ENCODE measurements around the gene FAF2.

The FAF2 gene

GRCh38 chr5:176540956-176541337 lies 92.8 kb downstream of the FAF2 start:
- no peak for TF ChIP-seq CTCF (IDR thresholded peaks at IDR 0.05)
- TF ChIP-seq ZFX (IDR thresholded peaks at IDR 0.05; ENCODE audit: borderline replicate concordance) = no peak
- peak overlapping the region; percentile 89; the same call in 1 of the 2 replicates for H3K27ac ChIP-seq

DNA sequence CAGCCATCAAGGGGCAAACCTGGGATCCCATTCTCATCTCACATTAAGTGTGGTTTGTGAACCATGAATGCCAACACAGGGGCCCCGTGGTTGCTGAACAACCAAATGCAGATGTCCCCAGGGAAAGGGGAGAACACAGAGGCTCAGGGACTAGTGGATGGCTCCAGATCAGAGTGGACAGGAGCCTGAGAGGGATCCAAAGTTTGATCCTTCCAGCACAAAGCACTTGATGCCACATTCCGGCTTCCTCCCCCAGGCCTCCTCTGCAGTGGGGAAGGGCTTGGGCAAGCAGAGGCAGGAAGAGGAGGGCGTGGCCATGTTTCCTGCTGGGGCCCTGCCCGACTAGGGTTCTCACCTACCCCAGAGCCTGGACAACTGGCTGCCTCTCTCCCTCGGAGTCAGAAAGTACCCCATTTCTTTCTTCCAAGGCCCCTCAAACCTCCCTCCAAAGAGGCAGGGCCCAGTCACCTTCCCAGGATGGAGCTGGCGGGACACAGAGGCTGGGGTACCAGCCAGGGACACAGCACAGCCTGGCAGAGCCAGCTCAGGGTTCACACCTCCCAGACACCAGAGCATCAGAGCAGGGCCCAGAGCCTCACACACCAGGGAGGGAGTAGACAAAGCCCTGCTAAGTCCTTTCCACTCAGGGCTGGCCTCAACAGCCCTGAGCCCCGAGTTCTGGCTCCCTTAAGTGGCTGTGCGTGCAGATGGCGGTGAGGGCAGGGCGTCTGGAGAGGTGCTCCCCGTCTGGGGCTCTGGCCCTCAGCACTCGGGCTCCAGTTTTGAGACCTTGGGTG lies 93.4 kb downstream of the FAF2 start:
- H3K27ac ChIP-seq = peak overlapping the region; percentile 89
- no peak for TF ChIP-seq CTCF (IDR thresholded peaks at IDR 0.05)
- TF ChIP-seq ZFX (IDR thresholded peaks at IDR 0.05; ENCODE audit: borderline replicate concordance) = no peak

DNA sequence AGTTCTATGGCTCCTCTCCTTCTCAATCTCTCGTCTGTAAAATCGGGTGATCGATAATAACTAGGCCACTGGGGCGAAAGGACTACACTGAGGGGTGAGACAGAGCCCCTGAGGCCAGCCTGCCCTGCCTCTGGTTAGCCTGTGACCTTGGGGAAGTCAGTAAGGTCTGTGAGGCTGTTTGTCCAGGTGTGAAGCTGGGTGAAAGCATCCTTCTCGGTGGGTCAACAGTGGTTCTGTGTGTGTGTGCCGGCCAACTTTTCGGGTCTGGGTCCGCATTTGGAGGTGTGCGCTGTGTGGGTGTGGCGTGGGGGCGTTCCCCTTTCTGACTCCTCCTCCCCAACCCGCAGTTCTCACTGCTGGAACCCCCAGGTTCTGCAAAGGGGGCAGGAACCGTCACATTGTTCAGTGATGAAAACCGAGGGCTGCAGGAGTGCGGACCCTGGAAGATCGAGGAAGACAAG lies 94.0 kb downstream of the FAF2 start:
- H3K27ac ChIP-seq = peak overlapping the region; percentile 89
- no peak for TF ChIP-seq CTCF (IDR thresholded peaks at IDR 0.05)

DNA sequence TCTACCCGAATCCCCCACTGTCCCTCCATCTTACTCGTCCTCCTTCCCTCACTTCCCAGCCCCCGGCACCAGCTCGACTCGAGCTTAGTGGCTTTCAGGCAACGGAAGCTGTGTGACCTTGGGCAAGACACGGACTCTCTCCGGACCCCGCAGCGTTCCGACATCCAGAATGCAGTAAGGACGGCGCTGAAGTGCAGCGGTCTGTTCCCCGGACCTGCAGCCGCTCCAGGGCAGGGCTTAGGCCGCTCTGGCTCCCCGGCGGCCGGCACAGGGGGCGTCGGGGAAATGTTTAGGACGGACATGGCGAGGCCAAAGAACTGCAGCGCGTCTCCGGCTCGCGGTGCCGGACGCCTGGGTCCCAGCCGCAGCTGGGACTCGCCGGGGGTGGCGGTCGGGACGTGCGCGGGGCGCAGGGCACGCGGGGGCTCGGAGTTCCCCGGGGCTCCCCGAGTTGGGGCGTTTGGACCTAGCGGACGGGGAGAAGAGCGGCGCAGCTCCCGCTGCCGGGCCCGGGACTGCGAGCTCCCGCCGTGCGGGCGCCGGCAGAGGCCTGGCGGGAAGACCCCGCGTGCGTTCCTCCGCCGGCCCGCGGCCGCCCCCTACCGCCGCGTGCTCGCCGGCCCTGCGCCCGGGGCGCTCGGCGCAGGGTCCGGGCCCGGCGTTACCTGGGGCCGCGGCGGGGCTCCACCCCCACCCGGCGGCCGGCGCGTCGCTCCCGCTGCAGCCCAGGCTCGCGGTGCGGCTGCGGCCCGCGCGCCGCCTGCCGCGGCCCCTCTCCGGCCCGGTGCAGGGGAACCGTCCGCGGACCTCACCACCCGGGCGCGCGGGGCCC lies 94.6 kb downstream of the FAF2 start:
- TF ChIP-seq CTCF (IDR thresholded peaks at IDR 0.05) (peak; percentile 72), ZFX (IDR thresholded peaks at IDR 0.05; ENCODE audit: borderline replicate concordance) (no peak)
- peak overlapping the region; percentile 89 for H3K27ac ChIP-seq

- peak overlapping the region; percentile 89 for H3K27ac ChIP-seq
- TF ChIP-seq ZFX (IDR thresholded peaks at IDR 0.05; ENCODE audit: borderline replicate concordance) (no peak), CTCF (IDR thresholded peaks at IDR 0.05) (no peak)
These were observed 95.4 kb downstream of the FAF2 start for GRCh38 chr5:176543428-176544182.

- TF ChIP-seq ZFX (IDR thresholded peaks at IDR 0.05; ENCODE audit: borderline replicate concordance) (no peak), CTCF (IDR thresholded peaks at IDR 0.05) (no peak)
- no peak overlapping the region for H3K27ac ChIP-seq
These were observed 97.2 kb downstream of the FAF2 start for GRCh38 chr5:176545388-176545736.

Measured in 22Rv1 (cell line).